HEK293 (cell line): ENCODE data around the gene RNF6.

Experiments used
- CTCF ChIA-PET: fragments of 350-600 bp; formaldehyde crosslinking; extraction: SDS; loops from one replicate; lab custom pipeline; 2021; ENCODE audit warnings: antibody characterized with exemption; lab: Yijun Ruan, JAX
- POLR2A ChIA-PET: fragments of 300-600 bp; formaldehyde crosslinking; extraction: SDS; loops from one replicate; lab custom pipeline; 2020; ENCODE audit warnings: antibody characterized with exemption, inconsistent platforms; lab: Yijun Ruan, JAX
- H3K27ac ChIP-seq: fragments of 200-500 bp; sonication (Bioruptor generic); 2 replicates; pipeline ENCODE4 v1.5.1; 2014; ENCODE audit warnings: low read depth, low read length, control low read depth, inconsistent platforms; ENCODE audit errors: extremely low read depth
- H3K36me3 ChIP-seq, 2 experiments: fragments of 200-500 bp in 1 of 2; sonication (Bioruptor generic) in 1 of 2; 1 replicate in 1 of 2; 2 replicates in 1 of 2; pipeline ENCODE4 v1.5.1; 2014 to 2017; ENCODE audit warnings: inconsistent platforms in 2 of 2, low read length in 2 of 2; ENCODE audit not compliant: control insufficient read depth in 2 of 2, insufficient read depth in 1 of 2
- H3K4me1 ChIP-seq: fragments of 200-500 bp; sonication (Bioruptor generic); 2 replicates; pipeline ENCODE4 v1.5.1; 2014; ENCODE audit warnings: mild to moderate bottlenecking, low read length, inconsistent platforms; ENCODE audit not compliant: control insufficient read depth, insufficient read depth
- H3K4me3 ChIP-seq: 2 replicates; pipeline ENCODE4 v1.5.1; 2011; ENCODE audit warnings: low read depth, mild to moderate bottlenecking, control low read depth, low read length, moderate library complexity
- H3K9me3 ChIP-seq: fragments of 200-500 bp; sonication (Bioruptor generic); 2 replicates; pipeline ENCODE4 v1.5.1; 2014; ENCODE audit warnings: low read depth, low read length, inconsistent platforms; ENCODE audit not compliant: control insufficient read depth, insufficient read depth
- ATF2 ChIP-seq: fragments of 450-650 bp; formaldehyde crosslinking; IDR thresholded peaks from 2 replicates; pipeline ENCODE4 v1.5.1; 2016; ENCODE audit warnings: missing biosample characterization, missing genetic modification characterization, low read depth
- FEZF1 ChIP-seq: fragments of 450-650 bp; formaldehyde crosslinking; IDR thresholded peaks from 2 replicates; pipeline ENCODE4 v1.5.1; 2016; ENCODE audit warnings: missing biosample characterization, missing genetic modification characterization
- GLIS1 ChIP-seq: fragments of 450-650 bp; formaldehyde crosslinking; IDR thresholded peaks from 2 replicates; pipeline ENCODE4 v1.5.1; 2016; ENCODE audit warnings: missing biosample characterization, missing genetic modification characterization
- KLF1 ChIP-seq: fragments of 450-650 bp; formaldehyde crosslinking; IDR thresholded peaks from 2 replicates; pipeline ENCODE4 v1.5.1; 2016; ENCODE audit warnings: missing biosample characterization, missing genetic modification characterization
- OSR2 ChIP-seq: fragments of 450-650 bp; formaldehyde crosslinking; IDR thresholded peaks from 2 replicates; pipeline ENCODE4 v1.5.1; 2016; ENCODE audit warnings: missing biosample characterization, missing genetic modification characterization
- YY2 ChIP-seq: fragments of 450-650 bp; formaldehyde crosslinking; IDR thresholded peaks from 2 replicates; pipeline ENCODE4 v1.5.1; 2016; ENCODE audit warnings: missing biosample characterization, missing genetic modification characterization
- ZBTB20 ChIP-seq: fragments of 450-650 bp; formaldehyde crosslinking; IDR thresholded peaks from 2 replicates; pipeline ENCODE4 v1.5.1; 2016; ENCODE audit warnings: missing biosample characterization, missing genetic modification characterization
- ZBTB8A ChIP-seq: fragments of 450-650 bp; formaldehyde crosslinking; IDR thresholded peaks from 2 replicates; pipeline ENCODE4 v1.5.1; 2016; ENCODE audit warnings: missing biosample characterization, missing genetic modification characterization
- ZEB2 ChIP-seq: fragments of 450-650 bp; formaldehyde crosslinking; IDR thresholded peaks from 2 replicates; pipeline ENCODE4 v1.5.1; 2016; ENCODE audit warnings: missing biosample characterization, missing genetic modification characterization
- ZNF114 ChIP-seq: fragments of 450-650 bp; formaldehyde crosslinking; IDR thresholded peaks from 2 replicates; pipeline ENCODE4 v1.5.0; 2017; ENCODE audit warnings: missing biosample characterization, missing genetic modification characterization
- ZNF121 ChIP-seq: fragments of 450-650 bp; formaldehyde crosslinking; IDR thresholded peaks from 2 replicates; pipeline ENCODE4 v1.5.1; 2016; ENCODE audit warnings: missing biosample characterization, missing genetic modification characterization
- ZNF174 ChIP-seq: fragments of 450-650 bp; formaldehyde crosslinking; IDR thresholded peaks from 2 replicates; pipeline ENCODE4 v1.5.0; 2017; ENCODE audit warnings: missing biosample characterization, mild to moderate bottlenecking, missing genetic modification characterization
- ZNF335 ChIP-seq: fragments of 450-650 bp; formaldehyde crosslinking; conservative IDR thresholded peaks from 2 replicates; pipeline ENCODE4 v1.5.1; 2016; ENCODE audit warnings: missing biosample characterization, missing genetic modification characterization
- ZNF518A ChIP-seq: fragments of 450-650 bp; formaldehyde crosslinking; conservative IDR thresholded peaks from 2 replicates; pipeline ENCODE4 v1.5.1; 2016; ENCODE audit warnings: low read depth, missing biosample characterization, missing genetic modification characterization
- ZNF521 ChIP-seq: fragments of 450-650 bp; formaldehyde crosslinking; IDR thresholded peaks from 2 replicates; pipeline ENCODE4 v1.5.1; 2017; ENCODE audit warnings: missing biosample characterization, mild to moderate bottlenecking, missing genetic modification characterization
- ZNF544 ChIP-seq: fragments of 450-650 bp; formaldehyde crosslinking; IDR thresholded peaks from 2 replicates; pipeline ENCODE4 v1.5.0; 2017; ENCODE audit warnings: missing biosample characterization, missing genetic modification characterization
- ZNF600 ChIP-seq: fragments of 450-650 bp; formaldehyde crosslinking; IDR thresholded peaks from 2 replicates; pipeline ENCODE4 v1.5.1; 2016; ENCODE audit warnings: missing biosample characterization, missing genetic modification characterization
- ZNF623 ChIP-seq: fragments of 450-650 bp; formaldehyde crosslinking; IDR thresholded peaks from 2 replicates; pipeline ENCODE4 v1.5.1; 2016; ENCODE audit warnings: missing biosample characterization, missing genetic modification characterization
- ZNF660 ChIP-seq: fragments of 450-650 bp; IDR thresholded peaks from 2 replicates; pipeline ENCODE4 v1.5.1; 2018; ENCODE audit warnings: missing biosample characterization, mild to moderate bottlenecking, missing genetic modification characterization
- ZNF791 ChIP-seq: fragments of 450-650 bp; formaldehyde crosslinking; IDR thresholded peaks from 2 replicates; pipeline ENCODE4 v1.5.1; 2016; ENCODE audit warnings: missing biosample characterization, missing genetic modification characterization
- ZSCAN16 ChIP-seq: fragments of 450-650 bp; formaldehyde crosslinking; IDR thresholded peaks from 2 replicates; pipeline ENCODE4 v1.5.1; 2016; ENCODE audit warnings: missing biosample characterization, missing genetic modification characterization
- TF ChIP-seq, protein P1 (sequence below): fragments of 450-650 bp; formaldehyde crosslinking; IDR thresholded peaks from 2 replicates; pipeline ENCODE4 v1.5.1; 2016; ENCODE audit warnings: missing biosample characterization, missing genetic modification characterization

Gene RNF6

DNA sequence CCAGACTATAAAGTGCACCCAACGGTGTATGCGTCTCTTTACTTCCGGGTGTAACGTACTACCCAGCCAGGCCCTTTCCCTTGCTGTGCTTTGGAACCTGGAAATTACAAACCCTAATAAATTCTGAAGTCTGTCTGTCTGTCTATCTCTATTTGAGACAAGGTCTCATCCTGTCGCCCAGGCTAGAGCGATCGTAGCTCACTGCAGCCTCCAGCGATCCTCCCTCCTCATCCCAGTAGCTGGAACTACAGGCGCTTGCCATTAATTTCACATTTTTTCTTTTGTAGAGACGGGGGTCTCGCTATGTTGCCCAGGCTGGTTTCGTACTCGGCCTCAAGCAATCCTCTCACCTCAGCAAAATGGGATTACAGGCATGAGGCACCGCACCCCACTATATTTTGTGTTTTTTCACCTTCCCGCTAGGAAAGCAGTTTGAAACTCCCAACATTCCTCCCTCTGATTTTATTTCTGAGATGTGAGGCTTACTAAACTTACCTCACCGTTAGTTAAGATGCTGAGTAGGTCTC lies 469 bp upstream of the RNF6 start:
- peak overlapping the region; percentile 85 for H3K27ac ChIP-seq
- peaks cover 0 to 25% of the 10 kb centered on the region in 2 experiments; a peak in 2 of 3 replicates for H3K36me3 ChIP-seq
- H3K4me1 ChIP-seq, result no peaks in the 10 kb centered on the region
- POLR2A ChIA-PET, result interaction anchor here (0.6 to 1.3 kb wide), 3 partner anchors 31 to 33 kb away, joined by 3 to 4 read pairs (median 3); partner anchors contain the start of gene CDK8
- TF ChIP-seq YY2 (tag by site-specific recombination) (peak; percentile 5; the same call in 1 of the 2 replicates), ZNF518A (tag by site-specific recombination) (0 out of 2 replicates have a peak, but pooled peaks have one; percentile 15), ZNF121 (tag by site-specific recombination) (peak; percentile 60; the same call in 1 of the 2 replicates)
- TF ChIP-seq, protein P1, sequence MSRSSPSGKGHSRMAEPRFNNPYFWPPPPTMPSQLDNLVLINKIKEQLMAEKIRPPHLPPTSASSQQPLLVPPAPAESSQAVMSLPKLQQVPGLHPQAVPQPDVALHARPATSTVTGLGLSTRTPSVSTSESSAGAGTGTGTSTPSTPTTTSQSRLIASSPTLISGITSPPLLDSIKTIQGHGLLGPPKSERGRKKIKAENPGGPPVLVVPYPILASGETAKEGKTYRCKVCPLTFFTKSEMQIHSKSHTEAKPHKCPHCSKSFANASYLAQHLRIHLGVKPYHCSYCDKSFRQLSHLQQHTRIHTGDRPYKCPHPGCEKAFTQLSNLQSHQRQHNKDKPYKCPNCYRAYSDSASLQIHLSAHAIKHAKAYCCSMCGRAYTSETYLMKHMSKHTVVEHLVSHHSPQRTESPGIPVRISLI (tag by site-specific recombination), result no peak
- peak overlapping the region; percentile 57 for H3K4me3 ChIP-seq
- CTCF ChIA-PET, result interaction anchor here (0.6 to 2.9 kb wide), 2 partner anchors 49 to 476 kb away, joined by 7 to 8 read pairs; no protein-coding TSS in a partner anchor
- H3K9me3 ChIP-seq, result no peaks in the 10 kb centered on the region

GRCh38 chr13:26221399-26221720 lies 754 bp downstream of the RNF6 start:
- Histone ChIP-seq H3K9me3 (no peaks in the 10 kb centered on the region), H3K27ac (peak overlapping the region; percentile 85), H3K4me3 (peak overlapping the region; percentile 57), H3K4me1 (no peaks in the 10 kb centered on the region), H3K36me3 (peaks cover 4 to 38% of the 10 kb centered on the region in 2 experiments; a peak in 2 of 3 replicates)
- ChIA-PET POLR2A (no interaction called here), CTCF (interaction anchor here (1.3 to 2.9 kb wide), 2 partner anchors 37 to 477 kb away, joined by 6 to 8 read pairs; no protein-coding TSS in a partner anchor)
- TF ChIP-seq ZBTB20 (peak; percentile 63; the same call in 1 of the 2 replicates), OSR2 (tag by site-specific recombination) (0 out of 2 replicates have a peak, but pooled peaks have one; percentile 6), ZNF600 (tag by site-specific recombination) (peak; percentile 58), GLIS1 (tag by site-specific recombination) (peak; percentile 20; the same call in 1 of the 2 replicates), ZNF544 (tag by site-specific recombination) (no peak), ZNF660 (tag by site-specific recombination) (peak; percentile 7; the same call in 1 of the 2 replicates), ZSCAN16 (tag by site-specific recombination) (no peak), ZNF335 (peak; percentile 39; the same call in 1 of the 2 replicates), FEZF1 (tag by site-specific recombination) (no peak), ZNF174 (no peak)

GRCh38 chr13:26220575-26220974 lies 1.5 kb downstream of the RNF6 start:
- ChIA-PET CTCF (interaction anchor here (0.6 to 2.9 kb wide), 3 partner anchors 36 to 478 kb away, joined by 3 to 8 read pairs (median 6); no protein-coding TSS in a partner anchor), POLR2A (no interaction called here)
- Histone ChIP-seq H3K27ac (no peak overlapping the region), H3K9me3 (no peaks in the 10 kb centered on the region), H3K36me3 (peaks cover 5 to 45% of the 10 kb centered on the region in 2 experiments; a peak in 2 of 3 replicates), H3K4me1 (no peaks in the 10 kb centered on the region), H3K4me3 (peak overlapping the region; percentile 57)
- TF ChIP-seq KLF1 (tag by site-specific recombination), result no peak
- TF ChIP-seq ZEB2, result no peak
- no peak for TF ChIP-seq ZBTB8A (tag by site-specific recombination)
- no peak for TF ChIP-seq ZNF121 (tag by site-specific recombination)
- TF ChIP-seq ZNF791 (tag by site-specific recombination), result no peak
- no peak for TF ChIP-seq ZNF623 (tag by site-specific recombination)
- no peak for TF ChIP-seq ATF2 (tag by site-specific recombination)
- no peak for TF ChIP-seq ZNF114 (tag by site-specific recombination)
- TF ChIP-seq ZNF521 (tag by site-specific recombination), result no peak
